IPS DF 6.9 (cell line): ENCODE results near the gene MIEN1.

Source experiments
- DNase-seq: peaks from one replicate; pipeline ENCODE4 v3.0.0-alpha.2; 2013; ENCODE audit warnings: low read depth, low spot score
- H3K27ac ChIP-seq: one replicate; pipeline ENCODE4 v1.5.1; 2013; ENCODE audit warnings: low read length, control low read depth
- H3K27me3 ChIP-seq: 2 replicates; pipeline ENCODE4 v1.6.1; 2013; ENCODE audit warnings: mild to moderate bottlenecking, low read length; ENCODE audit not compliant: control insufficient read depth, insufficient read depth
- H3K36me3 ChIP-seq: 2 replicates; pipeline ENCODE4 v1.6.1; 2013; ENCODE audit warnings: low read length; ENCODE audit not compliant: control insufficient read depth, insufficient read depth
- H3K4me1 ChIP-seq: 2 replicates; pipeline ENCODE4 v1.6.1; 2013; ENCODE audit warnings: low read length; ENCODE audit not compliant: control insufficient read depth, insufficient read depth
- H3K4me3 ChIP-seq: 2 replicates; pipeline ENCODE4 v1.5.1; 2013; ENCODE audit warnings: mild to moderate bottlenecking, low read length
- H3K9me3 ChIP-seq: 2 replicates; pipeline ENCODE4 v1.6.1; 2013; ENCODE audit warnings: low read length, inconsistent platforms; ENCODE audit not compliant: control insufficient read depth, insufficient read depth
- WGBS: extraction: QIAGEN DNeasy Blood & Tissue Kit; methylation state at CpG from one replicate; pipeline ENCODE4 v1.1.7; 2013; ENCODE audit warnings: mixed read lengths, missing lambda C conversion rate; ENCODE audit not compliant: insufficient read length, insufficient coverage; 5-methylcytosine and 5-hydroxymethylcytosine counted together

Gene MIEN1

DNA sequence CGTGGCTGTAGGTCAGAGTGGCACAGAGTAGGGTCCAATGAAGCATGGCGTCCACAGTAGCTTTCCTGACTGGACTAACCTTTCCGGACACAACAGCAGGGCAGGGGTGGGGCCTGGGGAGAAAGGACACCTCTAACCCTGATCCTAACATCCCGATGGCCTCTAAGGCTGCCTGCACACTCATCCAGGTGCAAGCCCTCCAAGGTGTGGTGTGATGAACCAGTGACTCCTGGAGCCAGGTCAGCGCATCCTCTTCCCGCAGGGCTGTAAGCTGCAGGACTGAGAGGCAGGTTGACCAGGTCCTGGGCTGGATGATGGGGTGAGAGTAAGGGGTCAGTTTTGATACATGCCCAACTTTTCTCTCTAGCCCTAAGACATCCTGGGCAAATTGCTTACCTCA is 33.6 kb downstream of the MIEN1 start:
- Histone ChIP-seq H3K4me1 (peaks cover 16% of the 10 kb centered on the region), H3K36me3 (no peaks in the 10 kb centered on the region), H3K4me3 (no peak overlapping the region), H3K27me3 (no peaks in the 10 kb centered on the region), H3K27ac (no peak overlapping the region), H3K9me3 (no peaks in the 10 kb centered on the region)
- no peak for DNase-seq
- no CpG with 5 or more reads among the region's 6 CpGs for WGBS

DNA sequence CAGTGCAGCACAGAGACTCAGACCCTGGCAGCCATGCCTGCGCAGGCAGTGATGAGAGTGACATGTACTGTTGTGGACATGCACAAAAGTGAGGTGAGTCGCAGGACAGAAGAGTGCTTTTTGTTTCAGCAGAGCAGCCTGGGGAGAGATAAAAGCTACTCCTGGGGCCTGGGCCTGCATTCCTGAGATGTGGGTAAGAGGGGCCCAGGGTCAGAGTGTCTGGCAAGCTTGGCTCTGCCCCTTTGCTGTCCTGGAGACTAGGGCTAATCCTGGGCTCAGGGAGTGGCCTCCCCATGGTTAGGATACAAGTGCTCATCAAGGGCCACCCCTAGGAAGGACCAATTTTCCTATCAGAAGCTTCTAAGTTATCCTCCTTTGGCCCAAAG is 35.2 kb downstream of the MIEN1 start:
- WGBS, result no CpG with 5 or more reads among the region's 2 CpGs
- Histone ChIP-seq H3K9me3 (no peaks in the 10 kb centered on the region), H3K36me3 (no peaks in the 10 kb centered on the region), H3K27ac (no peak overlapping the region), H3K27me3 (no peaks in the 10 kb centered on the region), H3K4me3 (no peak overlapping the region), H3K4me1 (peaks cover 15% of the 10 kb centered on the region)
- DNase-seq, result no peak

DNA sequence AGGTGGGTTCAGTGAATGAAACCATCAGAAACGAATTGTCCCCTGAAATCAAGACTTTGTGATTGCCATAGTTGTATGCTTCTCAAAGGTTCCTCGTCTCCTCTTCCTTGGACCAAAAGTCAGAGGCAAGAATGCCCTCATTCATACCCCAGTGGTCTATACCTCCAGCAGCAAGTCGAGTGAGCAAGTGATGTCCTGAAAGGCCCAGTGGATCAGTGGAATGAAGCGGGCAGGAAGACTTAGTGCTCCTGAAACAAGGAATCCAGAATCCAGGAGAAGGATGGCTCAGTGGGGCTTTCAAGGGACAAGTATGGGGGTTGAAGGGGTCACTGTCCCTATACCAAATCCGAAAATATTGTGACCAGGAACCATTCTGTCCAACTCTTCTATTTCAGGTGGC is 35.7 kb downstream of the MIEN1 start:
- Histone ChIP-seq H3K27me3 (no peaks in the 10 kb centered on the region), H3K27ac (no peak overlapping the region), H3K4me3 (no peak overlapping the region), H3K9me3 (no peaks in the 10 kb centered on the region), H3K36me3 (no peaks in the 10 kb centered on the region), H3K4me1 (peaks cover 15% of the 10 kb centered on the region)
- no peak for DNase-seq
- no CpG with 5 or more reads among the region's 5 CpGs for WGBS

DNA sequence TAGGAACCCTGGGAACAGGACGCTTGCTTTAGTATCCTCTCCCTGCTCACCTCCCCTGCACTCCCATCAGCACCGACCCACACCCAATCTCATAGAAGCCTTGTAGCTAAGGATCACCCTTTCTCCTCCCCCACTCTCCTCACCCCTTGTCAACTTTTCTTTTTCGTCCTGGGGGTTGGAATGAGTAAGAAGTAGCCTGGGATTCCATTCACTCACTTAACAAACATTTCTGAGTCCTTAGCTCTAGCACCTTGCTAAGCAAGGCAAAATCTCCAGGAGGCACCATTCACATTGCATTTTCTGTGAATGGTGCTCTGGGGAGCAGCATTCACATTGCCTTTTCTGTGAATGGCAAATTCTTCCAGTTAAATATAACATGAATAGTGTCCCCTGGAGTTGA is 41.4 kb downstream of the MIEN1 start:
- Histone ChIP-seq H3K4me1 (no peaks in the 10 kb centered on the region), H3K36me3 (peaks cover 7% of the 10 kb centered on the region; the same call in 1 of the 2 replicates), H3K27me3 (no peaks in the 10 kb centered on the region; the same call in 1 of the 2 replicates), H3K4me3 (peak overlapping the region; percentile 94; the same call in 1 of the 2 replicates), H3K27ac (peak overlapping the region; percentile 58), H3K9me3 (no peaks in the 10 kb centered on the region)
- WGBS, result no CpG with 5 or more reads among the region's 3 CpGs
- peak; percentile 64 for DNase-seq

DNA sequence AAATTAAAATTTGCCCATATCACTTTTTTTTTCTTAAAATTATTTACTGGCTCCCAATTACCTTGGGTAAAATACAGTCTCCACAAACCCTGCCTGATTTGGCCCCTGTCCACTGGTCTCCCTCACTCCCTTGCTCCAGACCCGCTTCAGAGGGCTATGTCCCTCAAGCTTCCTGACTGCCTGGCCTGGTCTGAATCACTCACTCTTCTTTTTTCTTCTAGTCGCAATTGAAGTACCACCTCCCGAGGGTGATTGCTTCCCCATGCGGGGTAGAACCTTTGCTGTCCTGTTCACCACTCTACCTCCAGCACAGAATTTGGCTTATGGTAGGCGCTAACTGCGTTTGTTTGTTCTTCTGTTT is 41.9 kb downstream of the MIEN1 start:
- no CpG with 5 or more reads among the region's 6 CpGs for WGBS
- Histone ChIP-seq H3K9me3 (no peaks in the 10 kb centered on the region), H3K27ac (peak overlapping the region; percentile 58), H3K27me3 (no peaks in the 10 kb centered on the region; the same call in 1 of the 2 replicates), H3K4me3 (peak overlapping the region; percentile 94; the same call in 1 of the 2 replicates), H3K4me1 (no peaks in the 10 kb centered on the region), H3K36me3 (peaks cover 7% of the 10 kb centered on the region; the same call in 1 of the 2 replicates)
- DNase-seq, result no peak

DNA sequence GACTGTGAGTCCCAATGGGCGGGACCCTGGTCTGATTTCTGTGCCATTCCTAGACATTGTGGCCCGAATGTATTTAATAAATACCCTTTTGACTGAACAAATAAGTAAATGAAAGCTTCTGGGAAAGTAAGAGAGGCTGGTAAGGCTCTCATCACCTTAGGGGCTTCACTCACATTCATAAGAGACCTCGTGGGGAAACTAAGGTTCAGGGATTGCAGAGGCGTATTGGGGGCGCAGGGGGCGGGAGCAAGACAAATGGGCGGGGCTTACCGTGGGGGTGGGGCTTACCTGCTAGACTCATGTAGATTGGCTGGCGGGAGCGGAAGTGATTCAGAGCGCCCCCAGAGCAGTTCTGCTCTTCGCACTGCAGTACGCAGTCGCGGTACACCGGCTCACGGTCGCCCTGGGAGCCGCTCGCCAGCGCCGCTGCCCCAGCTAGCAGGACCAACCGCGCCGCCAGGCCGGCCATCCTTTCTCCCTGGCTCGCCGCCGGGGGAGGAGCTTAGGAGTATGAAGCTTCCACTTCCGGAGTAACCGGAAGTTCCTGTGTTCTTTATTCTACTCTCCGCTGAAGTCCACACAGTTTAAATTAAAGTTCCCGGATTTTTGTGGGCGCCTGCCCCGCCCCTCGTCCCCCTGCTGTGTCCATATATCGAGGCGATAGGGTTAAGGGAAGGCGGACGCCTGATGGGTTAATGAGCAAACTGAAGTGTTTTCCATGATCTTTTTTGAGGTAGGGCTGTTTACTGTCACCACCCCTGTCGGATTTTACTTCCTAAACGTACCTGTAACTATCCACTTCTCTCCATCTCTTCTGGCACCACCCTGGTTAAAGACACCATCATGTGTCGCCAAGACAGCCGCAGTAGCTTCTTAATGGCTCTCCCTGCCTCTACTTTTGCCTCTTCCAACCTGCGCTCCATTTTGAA is 42.5 kb downstream of the MIEN1 start, which contains the start of gene PGAP3:
Gene PGAP3 (minus strand): TSS at position 512 of the 929 bp plus-strand sequence. CDS start 43 bp downstream, at position 469.
- Histone ChIP-seq H3K4me3 (peak within 1 kb of the TSS; percentile 94; the same call in 1 of the 2 replicates), H3K4me1 (no peaks in the 10 kb centered on the region), H3K9me3 (no peaks in the 10 kb centered on the region), H3K36me3 (peaks cover 7% of the 10 kb centered on the region; the same call in 1 of the 2 replicates), H3K27ac (peak within 1 kb of the TSS; percentile 58), H3K27me3 (no peaks in the 10 kb centered on the region; the same call in 1 of the 2 replicates)
- DNase-seq, result peak; percentile 58
- WGBS, result no CpG with 5 or more reads among the region's 45 CpGs

DNA sequence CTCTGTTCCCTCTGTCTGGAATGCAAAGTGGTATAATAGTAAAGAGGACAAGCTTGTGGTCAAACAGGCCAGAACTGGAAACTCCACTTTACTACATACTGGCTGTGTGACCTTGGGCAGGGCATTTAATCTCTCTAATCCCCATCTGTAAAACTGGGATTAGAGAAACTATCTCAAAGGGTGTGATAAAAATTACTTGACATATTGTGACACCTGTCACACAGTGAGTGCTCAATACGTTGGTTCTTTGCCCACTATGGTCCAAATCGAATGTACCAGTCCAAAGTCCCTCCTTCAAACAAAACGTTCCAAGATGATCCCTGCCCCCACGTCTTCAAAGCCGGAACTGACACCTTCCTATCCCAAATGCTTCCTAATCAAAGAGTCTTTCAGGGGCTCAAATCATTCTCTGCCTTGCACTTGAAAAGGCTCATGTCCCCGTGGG is 43.2 kb downstream of the MIEN1 start:
- Histone ChIP-seq H3K36me3 (peaks cover 7% of the 10 kb centered on the region; the same call in 1 of the 2 replicates), H3K27me3 (no peaks in the 10 kb centered on the region; the same call in 1 of the 2 replicates), H3K9me3 (no peaks in the 10 kb centered on the region), H3K4me3 (no peak overlapping the region; the same call in 1 of the 2 replicates), H3K27ac (no peak overlapping the region), H3K4me1 (no peaks in the 10 kb centered on the region)
- DNase-seq, result no peak
- WGBS, result no CpG with 5 or more reads among the region's 6 CpGs

DNA sequence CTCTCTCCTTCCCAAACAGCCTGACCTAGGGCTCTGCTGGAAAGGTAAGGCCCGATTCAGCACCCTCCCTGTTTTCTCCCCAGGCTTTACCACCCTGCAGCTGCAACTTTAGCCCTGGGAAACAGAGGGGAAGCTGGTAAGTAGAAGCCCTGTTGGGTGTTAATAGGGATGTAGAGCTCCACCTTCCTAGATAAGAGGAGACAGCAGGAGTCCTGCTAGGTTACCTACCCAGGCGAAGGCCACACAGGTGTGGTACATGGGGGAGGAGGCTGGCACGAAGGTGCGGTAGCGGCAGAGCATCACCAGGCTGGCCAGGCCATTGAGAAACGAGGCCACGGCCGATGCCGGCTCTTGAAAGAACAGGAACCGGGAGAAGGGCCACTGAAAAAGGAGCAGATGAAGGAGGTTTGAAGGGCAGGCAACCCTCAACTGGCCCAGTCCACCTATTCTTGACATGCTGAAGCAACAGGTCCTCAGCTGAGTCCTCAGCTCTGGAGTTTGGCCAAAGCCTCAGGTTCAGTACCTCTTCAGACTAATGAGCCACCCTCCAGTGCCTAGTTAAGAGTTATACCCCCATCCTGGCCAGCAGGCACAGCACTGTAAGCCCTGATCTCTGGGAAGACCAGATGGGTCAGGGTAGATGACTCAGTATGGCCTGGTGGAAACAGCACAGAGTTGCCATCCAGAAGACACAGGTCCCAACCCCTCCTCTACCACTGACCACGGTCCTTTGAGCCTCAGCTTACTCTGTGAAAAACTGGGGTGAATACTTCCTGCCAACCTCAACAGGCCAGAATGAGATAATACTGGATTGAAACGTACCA is 45.8 kb downstream of the MIEN1 start:
- Histone ChIP-seq H3K9me3 (no peaks in the 10 kb centered on the region), H3K4me3 (no peak overlapping the region), H3K4me1 (no peaks in the 10 kb centered on the region), H3K36me3 (peaks cover 7% of the 10 kb centered on the region; the same call in 1 of the 2 replicates), H3K27me3 (no peaks in the 10 kb centered on the region; the same call in 1 of the 2 replicates), H3K27ac (no peak overlapping the region)
- DNase-seq, result no peak
- no CpG with 5 or more reads among the region's 12 CpGs for WGBS

DNA sequence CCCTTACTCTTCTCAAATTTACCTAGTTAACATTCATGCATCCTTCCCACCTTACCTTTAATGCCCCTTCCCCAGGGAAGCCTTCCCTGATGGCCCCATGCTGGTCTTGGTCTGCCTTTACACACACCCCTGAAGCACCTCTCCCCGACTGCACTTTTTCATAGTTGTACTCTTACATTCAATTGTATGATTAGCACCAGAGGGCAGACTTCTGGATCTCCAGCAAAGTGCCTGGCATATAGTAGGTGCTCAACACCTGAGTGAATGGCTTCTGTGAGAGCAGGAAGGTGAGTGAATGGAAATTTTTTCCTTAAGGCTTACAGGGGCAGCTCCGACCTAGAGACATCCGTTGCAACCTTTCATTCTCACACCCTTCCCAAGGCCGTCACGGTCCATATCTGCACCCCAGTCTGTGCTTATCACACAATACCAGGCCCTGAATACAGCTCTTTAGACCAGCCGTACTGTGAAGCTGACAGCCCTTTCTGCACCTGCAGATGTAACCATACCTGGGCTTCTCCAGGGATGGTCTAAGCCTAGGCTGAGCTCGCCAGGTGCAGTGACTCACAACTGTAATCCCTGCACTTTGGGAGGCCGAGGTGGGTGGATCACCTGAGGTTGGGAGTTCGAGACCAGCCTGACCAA is 46.9 kb downstream of the MIEN1 start:
- H3K4me1 ChIP-seq, result no peaks in the 10 kb centered on the region
- WGBS, result no CpG with 5 or more reads among the region's 9 CpGs
- no peak overlapping the region for H3K27ac ChIP-seq
- DNase-seq, result no peak
- no peaks in the 10 kb centered on the region; the same call in 1 of the 2 replicates for H3K27me3 ChIP-seq
- no peak overlapping the region for H3K4me3 ChIP-seq
- peaks cover 7% of the 10 kb centered on the region; the same call in 1 of the 2 replicates for H3K36me3 ChIP-seq
- no peaks in the 10 kb centered on the region for H3K9me3 ChIP-seq
